ENCODE results near the gene PPP1CC.

PPP1CC gene

GRCh38 chr12:110670161-110670701 lies 72.5 kb downstream of the PPP1CC start:
- H2AFZ ChIP-seq (ENCODE audit: low read length), result no peak overlapping the region
- H2BK5ac ChIP-seq (ENCODE audit: low read length), result no peak overlapping the region
- H3K9me3 ChIP-seq (replicated peaks in 1 of 2; ENCODE audit: control insufficient read depth in 2 of 2, insufficient read depth in 1 of 2, low read depth in 1 of 2, low read length in 2 of 2), result peaks cover 0 to 2% of the 10 kb centered on the region in 2 donors
- no peak overlapping the region for H2BK15ac ChIP-seq (ENCODE audit: low read length)
- H2AK5ac ChIP-seq (ENCODE audit: low read depth, low read length), result no peak overlapping the region
- no peak overlapping the region for H3K27ac ChIP-seq (replicated peaks; ENCODE audit: low read length)
- H3K9ac ChIP-seq (ENCODE audit: low read depth, low read length, poor library complexity), result no peak overlapping the region
- no peak overlapping the region for H3K14ac ChIP-seq (ENCODE audit: low read length)
- DNase-seq (ENCODE audit: low spot score), result no peak
- H3K27me3 ChIP-seq (ENCODE audit: control insufficient read depth in 3 of 3, insufficient read depth in 3 of 3, low read depth in 1 of 3, low read length in 3 of 3), result peaks cover 0 to 4% (median 0%) of the 10 kb centered on the region in 3 experiments
- no peak overlapping the region for H3K18ac ChIP-seq (ENCODE audit: low read length)
- WGBS, 2 donors (ENCODE audit: extremely low coverage in 2 of 2, insufficient read length in 2 of 2, insufficient replicate concordance in 1 of 2), result no CpG with 5 or more reads among the region's 4 CpGs
- H4K8ac ChIP-seq (ENCODE audit: low read depth, low read length), result no peak overlapping the region
- H3K79me1 ChIP-seq (ENCODE audit: low read depth, low read length), result no peaks in the 10 kb centered on the region
- no peak overlapping the region for H2BK120ac ChIP-seq (ENCODE audit: low read depth, low read length)
- H3K23ac ChIP-seq (ENCODE audit: low read depth, low read length, poor library complexity), result no peak overlapping the region
- H3K4ac ChIP-seq (ENCODE audit: low read length), result no peak overlapping the region
- no peaks in the 10 kb centered on the region for H3K36me3 ChIP-seq (replicated peaks in 1 of 2; ENCODE audit: control insufficient read depth in 2 of 2, insufficient read depth in 2 of 2, low read length in 2 of 2)
- no peaks in the 10 kb centered on the region for H3K4me1 ChIP-seq (ENCODE audit: control insufficient read depth in 2 of 2, insufficient read depth in 1 of 2, low read depth in 1 of 2, low read length in 2 of 2)
- no peak overlapping the region for H3K4me2 ChIP-seq (ENCODE audit: insufficient read depth, low read length, poor library complexity, severe bottlenecking)
- no peak overlapping the region for H3K4me3 ChIP-seq (ENCODE audit: low read length in 2 of 2)
- H4K91ac ChIP-seq (ENCODE audit: low read depth, low read length, poor library complexity), result no peak overlapping the region
- no peak overlapping the region for H2BK12ac ChIP-seq (ENCODE audit: low read length)
